OCI-LY7 (cell line): ENCODE measurements around the gene ADGRG6. TPM values are rescaled to one million over a fixed set of nuclear protein-coding genes. Genes with fewer than 3 reads are reported as not detected.

Source experiments
- BruUV-seq: library from RNA; stranded (reverse); fragments of 400-500 nt; replicated peaks from 2 replicates; lab custom pipeline; 2021; lab: Mats Ljungman, UMichigan
- CTCF ChIA-PET: fragments of 300-600 bp; sonication (Branson Sonifier 250); formaldehyde crosslinking; loops from one replicate; lab custom pipeline; 2022; ENCODE audit warnings: antibody characterized with exemption; ENCODE audit not compliant: unreplicated experiment; lab: Charles Lee
- POLR2A ChIA-PET: fragments of 300-600 bp; sonication (Branson Sonifier 250); formaldehyde crosslinking; loops from one replicate; lab custom pipeline; 2022; ENCODE audit warnings: antibody characterized with exemption; lab: Charles Lee
- DNase-seq: peaks from one replicate; pipeline ENCODE4 v3.0.0-alpha.2; 2015; ENCODE audit warnings: low spot score
- H2AFZ ChIP-seq: fragments of 200-600 bp; sonication (generic), shearing (Covaris generic); 2 replicates; pipeline ENCODE4 v1.6.1; 2014; ENCODE audit warnings: mild to moderate bottlenecking, antibody characterized with exemption, low read length, moderate library complexity
- H3K27ac ChIP-seq: fragments of 200-600 bp; sonication (generic); 2 replicates; pipeline ENCODE4 v1.5.1; 2014; ENCODE audit warnings: mixed run types, low read depth, mild to moderate bottlenecking, moderate library complexity, low read length, inconsistent platforms; ENCODE audit not compliant: poor library complexity, severe bottlenecking
- H3K36me3 ChIP-seq: fragments of 200-600 bp; sonication (generic); 2 replicates; pipeline ENCODE4 v1.6.1; 2014; ENCODE audit warnings: mild to moderate bottlenecking, antibody characterized with exemption, low read length, moderate library complexity, mixed read lengths; ENCODE audit not compliant: insufficient read depth
- H3K4me1 ChIP-seq: fragments of 200-600 bp; sonication (generic); 2 replicates; pipeline ENCODE4 v1.5.1; 2014; ENCODE audit warnings: mild to moderate bottlenecking, low read length; ENCODE audit not compliant: insufficient read depth, poor library complexity, severe bottlenecking
- H3K4me2 ChIP-seq: fragments of 200-600 bp; sonication (generic); 2 replicates; pipeline ENCODE4 v1.6.1; 2014; ENCODE audit warnings: mild to moderate bottlenecking, low read length
- H3K4me3 ChIP-seq: fragments of 200-600 bp; sonication (generic); 2 replicates; pipeline ENCODE4 v1.5.1; 2014; ENCODE audit warnings: mild to moderate bottlenecking, low read depth, low read length; ENCODE audit not compliant: poor library complexity, severe bottlenecking
- H3K79me2 ChIP-seq: fragments of 200-600 bp; sonication (generic); 2 replicates; pipeline ENCODE4 v1.6.1; 2016; ENCODE audit warnings: low read depth, mild to moderate bottlenecking, low read length, moderate library complexity, mixed read lengths; ENCODE audit not compliant: insufficient read depth
- H3K9me2 ChIP-seq: fragments of 200-600 bp; sonication (generic); 2 replicates; pipeline ENCODE4 v1.6.1; 2016; ENCODE audit warnings: mild to moderate bottlenecking, low read length, mixed read lengths; ENCODE audit not compliant: insufficient read depth
- H3K9me3 ChIP-seq: fragments of 200-600 bp; sonication (generic); 2 replicates; pipeline ENCODE4 v1.6.1; 2014; ENCODE audit warnings: mild to moderate bottlenecking, mixed run types, low read length, mixed read lengths
- H4K20me1 ChIP-seq: fragments of 200-600 bp; sonication (generic); 2 replicates; pipeline ENCODE4 v1.6.1; 2014; ENCODE audit warnings: mild to moderate bottlenecking, antibody characterized with exemption, low read length, moderate library complexity, mixed read lengths; ENCODE audit not compliant: insufficient read depth
- EZH2phosphoT487 ChIP-seq: fragments of 200-600 bp; sonication (generic); IDR thresholded peaks from 2 replicates; pipeline ENCODE4 v1.6.1; 2018; ENCODE audit warnings: low read depth, borderline replicate concordance, mild to moderate bottlenecking, mixed run types, antibody characterized with exemption, low read length, moderate library complexity, mixed read lengths
- intact Hi-C: fragments of 100-400 bp; cut with micrococcal nuclease; formaldehyde crosslinking; loops from one replicate; pipeline ENCODE4 v1.10.0; 2022; ENCODE audit not compliant: unreplicated experiment
- total RNA-seq, 2 experiments: library from RNA; depleted of rRNA in 1 of 2; stranded (reverse); fragments of >200 nt in 1 of 2; shearing (Covaris generic) in 1 of 2; gene quantifications; 2 replicates each; pipeline ENCODE4 v1.2.3, GENCODE V29; 2014 to 2022
- TF ChIP-seq, protein P1 (sequence below): fragments of 200-600 bp; sonication (generic); conservative IDR thresholded peaks from 2 replicates; pipeline ENCODE4 v1.5.1; 2014; ENCODE audit warnings: mild to moderate bottlenecking, antibody characterized with exemption, low read length, moderate library complexity, mixed read lengths

ADGRG6 gene
- total RNA-seq, 2 experiments from 2014 or later = not detected

- POLR2A ChIA-PET = interaction anchor here (0.6 to 1.1 kb wide), 2 partner anchors 11 to 277 kb away, joined by 3 to 5 read pairs; no protein-coding TSS in a partner anchor
- Histone ChIP-seq H4K20me1 (no peaks in the 10 kb centered on the region), H3K79me2 (no peaks in the 10 kb centered on the region), H3K27ac (no peak overlapping the region), H2AFZ (no peak overlapping the region), H3K4me2 (no peak overlapping the region), H3K9me3 (no peaks in the 10 kb centered on the region), H3K36me3 (no peaks in the 10 kb centered on the region), H3K9me2 (no peaks in the 10 kb centered on the region), H3K4me1 (no peaks in the 10 kb centered on the region), H3K4me3 (no peak overlapping the region)
- no TSS peak for BruUV-seq
- intact Hi-C loops = no loop called here
- TF ChIP-seq EZH2phosphoT487 = no peak
- TF ChIP-seq, protein P1, sequence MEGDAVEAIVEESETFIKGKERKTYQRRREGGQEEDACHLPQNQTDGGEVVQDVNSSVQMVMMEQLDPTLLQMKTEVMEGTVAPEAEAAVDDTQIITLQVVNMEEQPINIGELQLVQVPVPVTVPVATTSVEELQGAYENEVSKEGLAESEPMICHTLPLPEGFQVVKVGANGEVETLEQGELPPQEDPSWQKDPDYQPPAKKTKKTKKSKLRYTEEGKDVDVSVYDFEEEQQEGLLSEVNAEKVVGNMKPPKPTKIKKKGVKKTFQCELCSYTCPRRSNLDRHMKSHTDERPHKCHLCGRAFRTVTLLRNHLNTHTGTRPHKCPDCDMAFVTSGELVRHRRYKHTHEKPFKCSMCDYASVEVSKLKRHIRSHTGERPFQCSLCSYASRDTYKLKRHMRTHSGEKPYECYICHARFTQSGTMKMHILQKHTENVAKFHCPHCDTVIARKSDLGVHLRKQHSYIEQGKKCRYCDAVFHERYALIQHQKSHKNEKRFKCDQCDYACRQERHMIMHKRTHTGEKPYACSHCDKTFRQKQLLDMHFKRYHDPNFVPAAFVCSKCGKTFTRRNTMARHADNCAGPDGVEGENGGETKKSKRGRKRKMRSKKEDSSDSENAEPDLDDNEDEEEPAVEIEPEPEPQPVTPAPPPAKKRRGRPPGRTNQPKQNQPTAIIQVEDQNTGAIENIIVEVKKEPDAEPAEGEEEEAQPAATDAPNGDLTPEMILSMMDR = no peak
- CTCF ChIA-PET = no interaction called here
- no peak for DNase-seq
Measured at GRCh38 chr6:142275236-142276006, 26.4 kb upstream of the ADGRG6 start.

GRCh38 chr6:142276256-142276655, 25.6 kb upstream of the ADGRG6 start:
- ChIA-PET POLR2A (interaction anchor here (0.6 to 1.1 kb wide), 2 partner anchors 11 to 278 kb away, joined by 3 to 5 read pairs; no protein-coding TSS in a partner anchor), CTCF (no interaction called here)
- Histone ChIP-seq H3K4me1 (no peaks in the 10 kb centered on the region), H3K9me2 (no peaks in the 10 kb centered on the region), H4K20me1 (no peaks in the 10 kb centered on the region), H3K9me3 (no peaks in the 10 kb centered on the region), H3K4me2 (no peak overlapping the region), H3K79me2 (no peaks in the 10 kb centered on the region), H3K4me3 (no peak overlapping the region), H2AFZ (no peak overlapping the region), H3K36me3 (no peaks in the 10 kb centered on the region), H3K27ac (no peak overlapping the region)
- intact Hi-C loops = no loop called here
- no TSS peak for BruUV-seq
- TF ChIP-seq, protein P1 = no peak
- no peak for TF ChIP-seq EZH2phosphoT487
- no peak for DNase-seq
